ENCODE measurements around the gene PRKCE. TPM values are rescaled to one million over a fixed set of nuclear protein-coding genes. Genes with fewer than 3 reads are reported as not detected.

PRKCE gene
- total RNA-seq, 3 donors from 2014 or later (not counting 1 experiment from before 2014, with no cell fraction given): 35.2 to 42.1 (median 38.6) TPM

DNA sequence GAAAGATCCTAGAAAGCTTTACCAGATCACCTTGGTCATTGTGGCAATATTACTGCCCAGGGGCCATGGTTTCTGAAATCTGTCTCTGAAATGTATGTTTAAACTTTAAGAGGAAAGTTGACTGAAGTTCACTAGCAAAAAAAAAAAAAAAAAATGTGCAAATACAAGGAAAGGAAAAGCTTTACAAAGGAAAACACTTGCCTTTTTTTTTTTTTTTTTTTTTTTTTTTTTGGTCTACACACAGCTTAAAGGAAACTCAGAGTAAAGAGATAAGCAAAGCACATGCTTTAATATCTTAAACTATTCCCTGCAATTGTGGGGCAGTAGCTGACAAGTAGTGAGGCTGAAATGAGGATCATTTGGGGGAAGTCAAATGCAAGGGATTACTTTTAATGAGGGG is 471.5 kb downstream of the PRKCE start:
- H3K36me3 Mint-ChIP-seq: no peaks in the 10 kb centered on the region
- no peak overlapping the region for H3K4me3 ChIP-seq (ENCODE audit: low read length)
- H3K27ac Mint-ChIP-seq: no peak overlapping the region
- no peaks in the 10 kb centered on the region for H3K27me3 Mint-ChIP-seq (ENCODE audit: low read depth in 2 of 2)
- no peaks in the 10 kb centered on the region for H3K36me3 ChIP-seq (ENCODE audit: control insufficient read depth, insufficient read depth, low read length)
- H3K4me1 ChIP-seq (ENCODE audit: control insufficient read depth, insufficient read depth, low read length): no peaks in the 10 kb centered on the region
- peaks cover 11 to 22% of the 10 kb centered on the region in 2 donors for H3K4me1 Mint-ChIP-seq
- intact Hi-C loops (cut with micrococcal nuclease): no loop called here
- H3K27me3 ChIP-seq (ENCODE audit: control insufficient read depth, insufficient read depth, low read length): no peaks in the 10 kb centered on the region
- H3K4me3 Mint-ChIP-seq: no peak overlapping the region
- DNase-seq: no peak
- no peaks in the 10 kb centered on the region for H3K9me3 Mint-ChIP-seq
- TF ChIP-seq, protein P1, sequence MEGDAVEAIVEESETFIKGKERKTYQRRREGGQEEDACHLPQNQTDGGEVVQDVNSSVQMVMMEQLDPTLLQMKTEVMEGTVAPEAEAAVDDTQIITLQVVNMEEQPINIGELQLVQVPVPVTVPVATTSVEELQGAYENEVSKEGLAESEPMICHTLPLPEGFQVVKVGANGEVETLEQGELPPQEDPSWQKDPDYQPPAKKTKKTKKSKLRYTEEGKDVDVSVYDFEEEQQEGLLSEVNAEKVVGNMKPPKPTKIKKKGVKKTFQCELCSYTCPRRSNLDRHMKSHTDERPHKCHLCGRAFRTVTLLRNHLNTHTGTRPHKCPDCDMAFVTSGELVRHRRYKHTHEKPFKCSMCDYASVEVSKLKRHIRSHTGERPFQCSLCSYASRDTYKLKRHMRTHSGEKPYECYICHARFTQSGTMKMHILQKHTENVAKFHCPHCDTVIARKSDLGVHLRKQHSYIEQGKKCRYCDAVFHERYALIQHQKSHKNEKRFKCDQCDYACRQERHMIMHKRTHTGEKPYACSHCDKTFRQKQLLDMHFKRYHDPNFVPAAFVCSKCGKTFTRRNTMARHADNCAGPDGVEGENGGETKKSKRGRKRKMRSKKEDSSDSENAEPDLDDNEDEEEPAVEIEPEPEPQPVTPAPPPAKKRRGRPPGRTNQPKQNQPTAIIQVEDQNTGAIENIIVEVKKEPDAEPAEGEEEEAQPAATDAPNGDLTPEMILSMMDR (IDR thresholded peaks at IDR 0.05): no peak
- H3K27ac ChIP-seq (ENCODE audit: low read length): no peak overlapping the region
- ATAC-seq: no peak
- no peaks in the 10 kb centered on the region for H3K9me3 ChIP-seq (ENCODE audit: control insufficient read depth, insufficient read depth, low read length)

DNA sequence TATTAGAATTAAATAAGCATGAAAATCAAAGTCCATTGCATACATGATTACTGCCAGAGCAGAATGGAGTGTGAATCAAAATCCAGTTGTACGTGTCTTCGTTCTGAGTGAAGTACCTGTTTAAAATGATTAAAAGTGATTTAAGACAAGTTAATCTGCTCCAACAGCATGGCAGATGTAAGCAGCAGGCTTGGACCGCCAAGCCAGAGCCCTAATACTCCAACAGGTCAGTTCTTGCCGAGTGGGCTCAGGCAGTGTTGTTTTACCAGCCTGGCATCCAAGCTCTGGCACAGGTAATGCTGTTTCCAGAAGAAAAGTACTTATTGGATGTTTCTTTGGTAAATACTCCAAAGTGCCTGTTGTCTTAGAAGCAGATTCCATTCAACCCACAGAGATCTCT is 474.3 kb downstream of the PRKCE start:
- Histone ChIP-seq H3K27me3 (ENCODE audit: control insufficient read depth, insufficient read depth, low read length) (no peaks in the 10 kb centered on the region), H3K36me3 (ENCODE audit: control insufficient read depth, insufficient read depth, low read length) (no peaks in the 10 kb centered on the region), H3K4me1 (ENCODE audit: control insufficient read depth, insufficient read depth, low read length) (no peaks in the 10 kb centered on the region), H3K9me3 (ENCODE audit: control insufficient read depth, insufficient read depth, low read length) (no peaks in the 10 kb centered on the region), H3K4me3 (ENCODE audit: low read length) (no peak overlapping the region), H3K27ac (ENCODE audit: low read length) (no peak overlapping the region)
- no peaks in the 10 kb centered on the region for H3K36me3 Mint-ChIP-seq
- WGBS (ENCODE audit: insufficient coverage): 97% methylated on average over 4 of the region's 4 CpGs
- no peaks in the 10 kb centered on the region for H3K4me1 Mint-ChIP-seq
- intact Hi-C loops (cut with micrococcal nuclease): no loop called here
- H3K4me3 Mint-ChIP-seq: no peak overlapping the region
- H3K9me3 Mint-ChIP-seq: no peaks in the 10 kb centered on the region
- H3K27me3 Mint-ChIP-seq (ENCODE audit: low read depth in 2 of 2): no peaks in the 10 kb centered on the region
- ATAC-seq: no peak
- H3K27ac Mint-ChIP-seq: no peak overlapping the region
- DNase-seq: no peak
- TF ChIP-seq, protein P1 (IDR thresholded peaks at IDR 0.05): no peak

DNA sequence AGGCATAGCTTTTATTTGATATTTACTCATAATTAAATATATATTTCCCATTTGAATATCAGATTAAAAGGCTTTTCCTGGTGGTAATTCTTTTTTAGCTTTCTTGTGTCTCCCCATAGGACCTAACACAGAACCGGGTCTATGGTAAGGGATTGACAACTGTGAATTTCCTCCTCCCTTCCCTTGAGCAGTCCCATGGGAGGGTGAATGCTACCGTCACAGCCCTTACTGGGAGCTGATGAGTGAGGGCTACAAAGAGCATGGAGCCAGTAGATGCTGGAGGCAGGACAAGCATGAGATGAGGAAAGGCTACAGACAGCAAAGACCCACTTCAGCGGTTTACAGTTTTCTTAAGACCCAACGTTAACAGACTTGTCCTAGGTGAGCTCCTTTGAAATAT is 475.1 kb downstream of the PRKCE start:
- no peaks in the 10 kb centered on the region for H3K4me1 ChIP-seq (ENCODE audit: control insufficient read depth, insufficient read depth, low read length)
- H3K27me3 ChIP-seq (ENCODE audit: control insufficient read depth, insufficient read depth, low read length): no peaks in the 10 kb centered on the region
- TF ChIP-seq, protein P1 (IDR thresholded peaks at IDR 0.05): no peak
- no peaks in the 10 kb centered on the region for H3K9me3 ChIP-seq (ENCODE audit: control insufficient read depth, insufficient read depth, low read length)
- H3K36me3 ChIP-seq (ENCODE audit: control insufficient read depth, insufficient read depth, low read length): no peaks in the 10 kb centered on the region
- no peaks in the 10 kb centered on the region for H3K36me3 Mint-ChIP-seq
- H3K27me3 Mint-ChIP-seq (ENCODE audit: low read depth in 2 of 2): no peaks in the 10 kb centered on the region
- no peaks in the 10 kb centered on the region for H3K9me3 Mint-ChIP-seq
- H3K27ac ChIP-seq (ENCODE audit: low read length): no peak overlapping the region
- H3K27ac Mint-ChIP-seq: no peak overlapping the region
- no peak overlapping the region for H3K4me3 Mint-ChIP-seq
- intact Hi-C loops (cut with micrococcal nuclease): no loop called here
- no peak for ATAC-seq
- no peak for DNase-seq
- WGBS (ENCODE audit: insufficient coverage): 99% methylated on average over 4 of the region's 4 CpGs
- H3K4me1 Mint-ChIP-seq: no peaks in the 10 kb centered on the region
- no peak overlapping the region for H3K4me3 ChIP-seq (ENCODE audit: low read length)

DNA sequence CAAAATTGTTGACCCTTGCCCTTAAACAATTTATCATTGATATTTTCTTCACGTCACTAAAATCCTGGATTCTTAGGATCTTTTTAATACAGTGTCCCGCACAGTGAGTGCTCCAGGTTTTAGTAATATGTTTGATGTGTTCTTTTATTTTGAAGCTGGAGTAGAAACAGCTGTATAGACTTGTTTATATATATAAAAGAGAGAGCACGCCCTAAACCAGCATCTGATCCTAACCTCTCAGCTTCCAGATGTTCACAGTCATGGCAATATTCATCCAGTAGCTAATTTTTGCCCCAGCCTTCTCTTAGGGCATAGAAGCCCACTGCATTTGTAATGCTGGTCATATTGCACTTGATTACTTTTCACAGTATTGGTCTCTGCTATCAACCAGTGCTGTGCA is 475.7 kb downstream of the PRKCE start:
- no peaks in the 10 kb centered on the region for H3K27me3 Mint-ChIP-seq (ENCODE audit: low read depth in 2 of 2)
- DNase-seq: no peak
- H3K4me3 ChIP-seq (ENCODE audit: low read length): no peak overlapping the region
- no peaks in the 10 kb centered on the region for H3K9me3 Mint-ChIP-seq
- H3K4me3 Mint-ChIP-seq: no peak overlapping the region
- 92% methylated on average over 2 of the region's 3 CpGs for WGBS (ENCODE audit: insufficient coverage)
- TF ChIP-seq, protein P1 (IDR thresholded peaks at IDR 0.05): no peak
- H3K4me1 ChIP-seq (ENCODE audit: control insufficient read depth, insufficient read depth, low read length): no peaks in the 10 kb centered on the region
- H3K36me3 Mint-ChIP-seq: no peaks in the 10 kb centered on the region
- no peak for ATAC-seq
- H3K27ac ChIP-seq (ENCODE audit: low read length): no peak overlapping the region
- no peak overlapping the region for H3K27ac Mint-ChIP-seq
- H3K9me3 ChIP-seq (ENCODE audit: control insufficient read depth, insufficient read depth, low read length): no peaks in the 10 kb centered on the region
- no peaks in the 10 kb centered on the region for H3K36me3 ChIP-seq (ENCODE audit: control insufficient read depth, insufficient read depth, low read length)
- no peaks in the 10 kb centered on the region for H3K4me1 Mint-ChIP-seq
- H3K27me3 ChIP-seq (ENCODE audit: control insufficient read depth, insufficient read depth, low read length): no peaks in the 10 kb centered on the region
- intact Hi-C loops (cut with micrococcal nuclease): no loop called here
